ENCODE results near the gene C22orf15. TPM values are rescaled to one million over a fixed set of nuclear protein-coding genes. Genes with fewer than 3 reads are reported as not detected.

Gene C22orf15
- polyA plus RNA-seq, 6 donors from 2014 or later: 0.13 to 4.9 (median 1.0) TPM; not detected in 2

DNA sequence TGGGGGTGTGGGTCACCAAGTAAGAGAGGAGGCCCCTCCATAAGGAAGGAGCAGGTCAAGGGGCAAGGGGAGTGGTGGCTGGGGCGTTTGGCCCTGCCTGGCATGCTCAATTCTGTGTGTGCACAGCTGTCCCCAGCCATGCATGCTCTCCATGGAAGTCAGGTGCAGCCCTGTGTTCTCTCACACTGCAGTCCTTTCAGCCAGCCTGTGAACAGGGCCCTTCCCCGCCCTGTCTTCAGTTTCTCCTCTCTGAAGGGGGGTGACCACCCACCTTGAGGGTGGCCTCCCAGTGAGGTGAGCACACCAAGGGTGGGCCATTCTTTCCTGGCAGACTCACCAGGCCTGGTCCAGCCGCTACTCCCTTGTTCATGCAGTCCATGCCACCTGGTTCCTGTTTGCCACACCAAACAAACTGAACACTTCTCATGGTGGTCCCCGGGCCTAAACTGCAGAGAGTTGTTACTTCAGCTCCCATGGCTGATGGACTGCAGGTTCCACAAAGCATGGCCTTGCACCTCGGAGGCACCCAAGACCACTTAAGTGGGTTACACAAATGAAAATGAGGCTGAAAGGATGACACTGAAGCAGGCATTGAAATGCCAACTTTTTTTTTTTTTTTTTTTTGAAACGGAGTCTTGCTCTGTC lies 6.7 kb downstream of the C22orf15 start:
- no peak for DNase-seq
- Mint-ChIP-seq H3K27me3 (no peaks in the 10 kb centered on the region), H3K4me3 (peak overlapping the region; percentile 83 to 94 (median 88)), H3K9me3 (no peaks in the 10 kb centered on the region), H3K27ac (peak overlapping the region in 4 of 6 donors; percentile 67 to 92 (median 71)), H3K36me3 (no peaks in the 10 kb centered on the region), H3K4me1 (peaks cover 42 to 71% (median 66%) of the 10 kb centered on the region in 3 donors)
- no peak for ATAC-seq (ENCODE audit: low read depth in 2 of 2)

DNA sequence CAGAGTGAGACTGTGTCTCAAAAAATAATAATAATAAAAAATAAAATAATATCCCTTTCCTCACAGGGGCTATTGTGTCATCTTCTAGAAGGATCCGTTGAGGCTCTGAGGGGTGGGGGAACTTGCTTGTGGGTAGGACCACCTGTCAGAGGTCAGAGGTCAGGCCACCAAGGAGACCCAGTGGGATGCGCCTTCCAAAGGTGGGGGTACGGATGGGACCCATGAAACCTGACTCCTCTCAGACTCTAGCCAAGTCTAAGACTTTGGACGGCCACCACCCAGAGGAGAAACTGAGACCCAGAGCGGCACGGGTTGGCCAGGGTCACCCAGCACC lies 9.5 kb downstream of the C22orf15 start:
- H3K4me1 Mint-ChIP-seq: peaks cover 36 to 64% (median 59%) of the 10 kb centered on the region in 3 donors
- no peaks in the 10 kb centered on the region for H3K27me3 Mint-ChIP-seq
- DNase-seq (no peak), ATAC-seq (ENCODE audit: low read depth in 2 of 2) (no peak)
- H3K36me3 Mint-ChIP-seq: no peaks in the 10 kb centered on the region
- peak overlapping the region; percentile 61 to 90 (median 84) for H3K4me3 Mint-ChIP-seq
- no peaks in the 10 kb centered on the region for H3K9me3 Mint-ChIP-seq
- peak overlapping the region in 4 of 6 donors; percentile 56 to 69 (median 62) for H3K27ac Mint-ChIP-seq

GRCh38 chr22:23772649-23773473 lies 10.1 kb downstream of the C22orf15 start, which contains the start of gene MMP11:
Gene MMP11, plus strand, starts transcription at chr22:23772849. Its CDS starts 22 bp downstream, at chr22:23772871.
- peak; percentile 54 for DNase-seq
- no peaks in the 10 kb centered on the region for H3K27me3 Mint-ChIP-seq
- H3K9me3 Mint-ChIP-seq: no peaks in the 10 kb centered on the region
- H3K4me3 Mint-ChIP-seq: peak within 1 kb of the TSS; percentile 61 to 92 (median 86)
- no peaks in the 10 kb centered on the region for H3K36me3 Mint-ChIP-seq
- peaks cover 36 to 63% (median 61%) of the 10 kb centered on the region in 3 donors for H3K4me1 Mint-ChIP-seq
- H3K27ac Mint-ChIP-seq: peak within 1 kb of the TSS; percentile 8 to 97 (median 76)
- ATAC-seq (ENCODE audit: low read depth in 2 of 2): peak; percentile 48 to 50

- Mint-ChIP-seq H3K27ac (peak overlapping the region in 5 of 6 donors; percentile 8 to 97 (median 86)), H3K4me3 (peak overlapping the region; percentile 37 to 92 (median 86)), H3K27me3 (no peaks in the 10 kb centered on the region), H3K36me3 (no peaks in the 10 kb centered on the region), H3K9me3 (no peaks in the 10 kb centered on the region), H3K4me1 (peaks cover 33 to 62% (median 59%) of the 10 kb centered on the region in 3 donors)
- ATAC-seq (ENCODE audit: low read depth in 2 of 2) (no peak), DNase-seq (no peak)
Observed at GRCh38 chr22:23773483-23774113, 10.8 kb downstream of the C22orf15 start.

DNA sequence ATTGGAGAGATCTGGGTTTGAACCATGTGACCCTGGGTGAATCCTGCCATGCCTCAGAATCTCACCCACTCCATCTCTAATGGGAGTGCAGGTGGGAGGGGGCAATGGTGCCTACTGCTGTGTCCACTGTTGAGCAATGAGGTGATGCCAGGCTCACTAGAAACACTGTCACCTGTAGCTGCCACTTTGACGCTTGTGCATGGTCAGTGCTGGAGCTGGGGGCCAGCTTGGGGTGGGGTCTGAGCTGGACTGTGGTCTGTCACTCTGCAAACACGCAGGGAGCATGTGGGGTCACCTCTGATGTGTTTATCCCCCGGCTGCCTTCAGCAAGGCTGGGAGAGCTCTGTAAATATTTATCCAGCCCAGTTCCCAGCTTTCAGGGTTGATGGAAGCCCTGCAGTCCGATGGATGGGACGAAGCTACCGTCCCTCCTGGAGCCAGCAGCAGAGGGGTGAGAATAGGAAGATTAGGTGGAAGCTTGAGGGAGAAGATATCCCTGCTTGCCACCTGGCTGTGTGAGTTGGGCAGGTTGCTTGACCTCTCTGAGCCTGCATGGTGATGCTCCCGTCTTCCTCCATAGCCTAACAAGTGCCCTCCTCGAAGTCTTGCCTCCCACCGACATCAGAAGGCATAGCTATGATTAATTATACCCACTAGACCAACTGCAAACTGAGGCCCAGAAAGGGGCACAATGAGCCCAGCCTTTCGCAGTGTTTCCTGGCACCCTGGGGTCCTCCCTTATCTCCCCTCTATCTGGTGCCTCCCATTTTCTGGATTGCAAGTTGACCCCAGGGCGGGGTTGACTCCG lies 11.5 kb downstream of the C22orf15 start:
- peaks cover 28 to 55% (median 53%) of the 10 kb centered on the region in 3 donors for H3K4me1 Mint-ChIP-seq
- H3K27me3 Mint-ChIP-seq: no peaks in the 10 kb centered on the region
- H3K36me3 Mint-ChIP-seq: peaks cover 0 to under 1% of the 10 kb centered on the region in 2 donors
- H3K27ac Mint-ChIP-seq: peak overlapping the region in 2 of 6 donors; percentile 11 to 43
- H3K9me3 Mint-ChIP-seq: no peaks in the 10 kb centered on the region
- H3K4me3 Mint-ChIP-seq: peak overlapping the region in 6 of 8 donors; percentile 28 to 90 (median 55)
- ATAC-seq (ENCODE audit: low read depth in 2 of 2): no peak
- no peak for DNase-seq

- H3K4me3 Mint-ChIP-seq: peak overlapping the region in 4 of 8 donors; percentile 41 to 72 (median 55)
- H3K4me1 Mint-ChIP-seq: peaks cover 27 to 52% (median 48%) of the 10 kb centered on the region in 3 donors
- ATAC-seq (ENCODE audit: low read depth in 2 of 2) (no peak), DNase-seq (no peak)
- H3K36me3 Mint-ChIP-seq: peaks cover 0 to 7% of the 10 kb centered on the region in 2 donors
- H3K27me3 Mint-ChIP-seq: no peaks in the 10 kb centered on the region
- H3K27ac Mint-ChIP-seq: peak overlapping the region in 2 of 6 donors; percentile 11 to 43
- no peaks in the 10 kb centered on the region for H3K9me3 Mint-ChIP-seq
Observed at GRCh38 chr22:23774922-23775436, 12.2 kb downstream of the C22orf15 start.

DNA sequence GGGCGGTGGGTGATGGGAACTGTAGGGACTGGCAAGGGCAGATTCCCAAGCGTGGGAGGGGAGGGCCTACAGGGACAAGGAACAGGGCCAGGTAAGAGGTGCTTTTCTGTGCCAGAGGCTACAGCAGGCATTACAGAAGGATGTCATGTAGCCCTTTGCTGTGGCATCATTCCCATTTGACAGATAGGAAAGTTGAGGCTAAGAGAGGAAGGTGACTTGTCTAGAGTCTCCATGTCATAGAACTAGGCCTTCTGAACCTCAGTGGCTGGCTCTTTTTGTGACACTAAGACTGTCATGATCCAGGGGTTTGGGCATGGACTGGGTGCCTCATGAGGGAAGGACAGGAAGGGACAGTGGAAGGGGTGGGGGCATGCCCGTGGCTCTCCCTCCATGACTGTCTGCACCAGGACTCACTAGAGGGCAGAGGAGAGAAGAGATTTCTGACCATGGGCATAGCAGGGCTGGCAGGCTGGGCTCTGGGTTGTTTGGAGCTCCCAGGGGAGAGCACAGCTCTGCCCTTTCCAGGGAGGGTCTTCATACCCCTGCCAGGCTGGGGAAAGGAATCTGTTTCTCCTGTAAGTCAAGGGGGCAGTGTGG lies 13.1 kb downstream of the C22orf15 start:
- H3K9me3 Mint-ChIP-seq: no peaks in the 10 kb centered on the region
- DNase-seq: no peak
- no peak overlapping the region for H3K4me3 Mint-ChIP-seq
- H3K4me1 Mint-ChIP-seq: peaks cover 26 to 50% (median 42%) of the 10 kb centered on the region in 3 donors
- no peaks in the 10 kb centered on the region for H3K27me3 Mint-ChIP-seq
- peak overlapping the region in 2 of 6 donors; percentile 32 to 77 for H3K27ac Mint-ChIP-seq
- ATAC-seq (ENCODE audit: low read depth in 2 of 2): no peak
- H3K36me3 Mint-ChIP-seq: peaks cover 0 to 7% of the 10 kb centered on the region in 2 donors

- H3K36me3 Mint-ChIP-seq: peaks cover 0 to 7% of the 10 kb centered on the region in 2 donors
- no peak overlapping the region for H3K27ac Mint-ChIP-seq
- H3K27me3 Mint-ChIP-seq: no peaks in the 10 kb centered on the region
- DNase-seq: no peak
- no peaks in the 10 kb centered on the region for H3K9me3 Mint-ChIP-seq
- H3K4me1 Mint-ChIP-seq: peaks cover 19 to 33% (median 27%) of the 10 kb centered on the region in 3 donors
- no peak for ATAC-seq (ENCODE audit: low read depth in 2 of 2)
- H3K4me3 Mint-ChIP-seq: no peak overlapping the region
Observed at GRCh38 chr22:23777776-23778576, 15.2 kb downstream of the C22orf15 start.

DNA sequence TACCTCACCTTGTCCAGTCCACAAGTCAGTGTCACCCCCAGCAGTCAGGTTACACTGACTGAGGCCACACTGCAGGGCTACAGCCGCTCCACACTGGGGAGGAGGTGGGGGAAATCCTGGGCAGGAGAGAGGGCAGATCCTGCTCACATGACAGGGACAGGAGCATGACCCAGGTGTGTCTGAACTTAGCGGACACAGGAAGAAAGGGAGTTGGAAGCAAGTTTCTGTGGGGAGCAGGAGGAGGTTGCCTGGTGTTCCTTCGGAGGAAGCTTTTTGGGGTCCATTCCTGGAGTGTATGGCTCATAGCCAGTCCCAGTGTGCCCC lies 15.7 kb downstream of the C22orf15 start:
- peak overlapping the region in 1 of 8 donors; percentile 80 for H3K4me3 Mint-ChIP-seq
- DNase-seq (no peak), ATAC-seq (ENCODE audit: low read depth in 2 of 2) (no peak)
- peaks cover 14 to 27% (median 21%) of the 10 kb centered on the region in 3 donors for H3K4me1 Mint-ChIP-seq
- no peaks in the 10 kb centered on the region for H3K9me3 Mint-ChIP-seq
- H3K36me3 Mint-ChIP-seq: peaks cover 0 to 7% of the 10 kb centered on the region in 2 donors
- H3K27ac Mint-ChIP-seq: no peak overlapping the region
- no peaks in the 10 kb centered on the region for H3K27me3 Mint-ChIP-seq

DNA sequence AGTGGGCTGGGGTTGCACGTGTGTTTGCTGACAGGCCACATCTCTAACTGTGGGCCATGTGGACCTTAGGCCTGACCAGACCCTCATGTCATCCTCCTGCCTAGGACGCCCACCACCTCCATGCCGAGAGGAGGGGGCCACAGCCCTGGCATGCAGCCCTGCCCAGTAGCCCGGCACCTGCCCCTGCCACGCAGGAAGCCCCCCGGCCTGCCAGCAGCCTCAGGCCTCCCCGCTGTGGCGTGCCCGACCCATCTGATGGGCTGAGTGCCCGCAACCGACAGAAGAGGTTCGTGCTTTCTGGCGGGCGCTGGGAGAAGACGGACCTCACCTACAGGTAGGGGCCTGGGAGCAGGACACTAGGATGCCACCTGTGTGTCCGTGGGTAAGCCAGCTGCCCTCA lies 16.3 kb downstream of the C22orf15 start:
- DNase-seq (no peak), ATAC-seq (ENCODE audit: low read depth in 2 of 2) (no peak)
- H3K4me3 Mint-ChIP-seq: no peak overlapping the region
- peaks cover 13 to 27% (median 19%) of the 10 kb centered on the region in 3 donors for H3K4me1 Mint-ChIP-seq
- H3K36me3 Mint-ChIP-seq: peaks cover 0 to 7% of the 10 kb centered on the region in 2 donors
- H3K27ac Mint-ChIP-seq: no peak overlapping the region
- H3K9me3 Mint-ChIP-seq: no peaks in the 10 kb centered on the region
- no peaks in the 10 kb centered on the region for H3K27me3 Mint-ChIP-seq

- ATAC-seq (ENCODE audit: low read depth in 2 of 2) (no peak), DNase-seq (no peak)
- no peak overlapping the region for H3K4me3 Mint-ChIP-seq
- no peaks in the 10 kb centered on the region for H3K9me3 Mint-ChIP-seq
- H3K4me1 Mint-ChIP-seq: peaks cover 14 to 29% (median 23%) of the 10 kb centered on the region in 3 donors
- peaks cover 0 to 7% of the 10 kb centered on the region in 2 donors for H3K36me3 Mint-ChIP-seq
- H3K27ac Mint-ChIP-seq: no peak overlapping the region
- no peaks in the 10 kb centered on the region for H3K27me3 Mint-ChIP-seq
Observed at GRCh38 chr22:23779731-23780130, 16.9 kb downstream of the C22orf15 start.
